Heart right ventricle (tissue), 16 donors: ENCODE measurements around the gene COPB1. TPM values are rescaled to one million over a fixed set of nuclear protein-coding genes. Genes with fewer than 3 reads are reported as not detected.

ENCODE experiments used
- ATAC-seq, 8 donors: fragments of 200-7000 bp; cut with Tn5 transposase; one replicate each; pipeline ENCODE4 v1.9.1; 2020; ENCODE audit warnings: mild to moderate bottlenecking in 8 of 8, moderate library complexity in 8 of 8, moderate number of reproducible peaks in 1 of 8
- DNase-seq, 2 donors: peaks; one replicate each; pipeline ENCODE4 v3.0.0-alpha.2; 2020
- H3K27ac ChIP-seq, 10 donors: fragments of 200-600 bp; sonication (generic) in 2 of 10; one replicate each; pipeline versions ENCODE4 v1.5.0 to v1.8.0; 2020 to 2022; ENCODE audit warnings: mild to moderate bottlenecking in 3 of 10
- H3K27me3 ChIP-seq, 7 donors: fragments of 200-600 bp; one replicate each; pipeline ENCODE4 v1.8.0; 2021 to 2022; ENCODE audit warnings: mild to moderate bottlenecking in 2 of 7
- H3K36me3 ChIP-seq, 9 donors: fragments of 200-600 bp; sonication (generic) in 1 of 9; one replicate each; pipeline versions ENCODE4 v1.5.0 to v1.8.0; 2020 to 2022; ENCODE audit warnings: mild to moderate bottlenecking in 2 of 9
- H3K4me1 ChIP-seq, 9 donors: fragments of 200-600 bp; sonication (generic) in 1 of 9; one replicate each; pipeline versions ENCODE4 v1.5.0 to v1.8.0; 2020 to 2022; ENCODE audit warnings: mild to moderate bottlenecking in 4 of 9
- H3K4me3 ChIP-seq, 10 donors: fragments of 200-600 bp; sonication (generic) in 2 of 10; one replicate each; pipeline versions ENCODE4 v1.5.0 to v1.8.0; 2020 to 2022; ENCODE audit warnings: mild to moderate bottlenecking in 7 of 10, moderate library complexity in 2 of 10
- H3K9me3 ChIP-seq, 11 donors: fragments of 200-600 bp in 10 of 11; sonication (generic) in 2 of 11; one replicate each; pipeline versions ENCODE4 v1.5.0 to v1.8.0; 2013 to 2022; ENCODE audit warnings: mild to moderate bottlenecking in 2 of 11, control low read depth in 1 of 11, moderate library complexity in 1 of 11
- WGBS, 2 donors: extraction: QIAGEN DNeasy Blood & Tissue Kit; methylation state at CpG; one replicate each; pipeline ENCODE4 v1.1.7; 2013; ENCODE audit warnings: inconsistent platforms in 1 of 2; 5-methylcytosine and 5-hydroxymethylcytosine counted together
- intact Hi-C, 10 donors: fragments of 100-400 bp; cut with DNase I; formaldehyde crosslinking; loops; one replicate each; pipeline versions ENCODE4 v1.11.1 to v1.14.2; 2022
- polyA plus RNA-seq, 2 donors: library from polyadenylated mRNA; stranded (reverse); fragments of 200-250 nt; gene quantifications; one replicate each; pipeline ENCODE4 v1.2.3, GENCODE V29; 2013
- total RNA-seq, 10 donors: library from RNA; stranded (reverse); fragmentation: NEBNext Ultra II Directional in 3 of 10; extraction: Animal tissue kit (Norgen Biotek cat#: 25700) in 3 of 10; gene quantifications; one replicate each; pipeline versions ENCODE4 v1.2.1 to v1.2.4, GENCODE V29; 2021 to 2023
- TF ChIP-seq, protein P1 (sequence below), 9 donors: fragments of 200-600 bp; sonication (generic) in 2 of 9; IDR thresholded peaks; one replicate each; pipeline versions ENCODE4 v1.5.0 to v1.8.0; 2021 to 2022; ENCODE audit warnings: antibody characterized with exemption in 9 of 9, mild to moderate bottlenecking in 5 of 9, moderate library complexity in 1 of 9
- donor health status: Arrhythmogenic right ventricular cardiomyopathy.
- donor health status: ischemic (EF 13 %, LVEDD 7.1; RV severe dilation, severe dysfunction).
- donor health status: healthy with polysubstance abuse.
- donor health status: DM: no; HTN: yes; CAD: no.
- donor health status: DM: no; HTN: no; CAD: no.
- donor health status: ischemic (EF 25% LVEDD 6.9; RV normal size, moderate dysfunction).
- donor health status: ischemic (EF 25% LVEDD 5.7; RV mildly dilated, moderate dysfunction).
- donor health status: healthy.
- donor health status: DM: yes; HTN: yes; CAD: no.
- donor health status: Ischemic cardiomyopathy.
- donor health status: ischemic (EF 35%, LVEDD 5.7; RV mildly dilated, moderate dysfunction).
- donor health status: nonischemic (EF 11% LVEDD 7.7; RV severe dilation, severe dysfunction).
- donor health status: DM: yes; HTN: yes; CAD: no.
- donor health status: PGD.
- donor health status: ischemic (EF 29% LVEDD 5.4; RV normal size, mild dysfunction).
- donor health status: nonischemic (EF 23%, LVEDD 6.1; RV moderate dilation, normal function).

The COPB1 gene
- total and polyA plus RNA-seq, 12 donors = 28.4 to 60.0 (median 47.9) TPM

DNA sequence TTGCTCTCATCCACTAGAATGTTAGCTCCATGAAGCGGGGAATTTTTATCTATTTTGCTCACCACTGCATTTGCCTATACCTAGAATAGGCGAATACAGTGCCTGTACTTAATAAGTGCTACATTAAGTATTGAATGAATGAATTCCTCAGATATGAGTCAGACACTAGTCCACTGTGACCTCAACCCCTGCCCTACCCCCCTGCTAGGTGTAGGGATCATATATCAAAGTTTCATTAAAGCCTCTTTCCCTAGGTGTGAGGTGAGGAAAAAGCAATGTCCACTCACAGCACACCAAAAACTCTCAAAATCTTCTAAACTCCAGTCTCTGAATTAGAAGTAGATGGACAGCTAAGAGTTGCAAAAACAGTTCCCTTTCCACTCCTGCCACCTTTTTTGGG lies 30.3 kb upstream of the COPB1 start:
- no peaks in the 10 kb centered on the region for H3K9me3 ChIP-seq
- no peak for DNase-seq
- ATAC-seq = no peak
- no peaks in the 10 kb centered on the region for H3K4me1 ChIP-seq
- intact Hi-C loops = loop anchor here in 5 of 10 donors (10.0 kb wide), 3 partner anchors 115 to 545 kb away; partner anchors contain the start of genes CALCB (in 3 of the 5) and PDE3B (in 1 of the 5)
- TF ChIP-seq, protein P1, sequence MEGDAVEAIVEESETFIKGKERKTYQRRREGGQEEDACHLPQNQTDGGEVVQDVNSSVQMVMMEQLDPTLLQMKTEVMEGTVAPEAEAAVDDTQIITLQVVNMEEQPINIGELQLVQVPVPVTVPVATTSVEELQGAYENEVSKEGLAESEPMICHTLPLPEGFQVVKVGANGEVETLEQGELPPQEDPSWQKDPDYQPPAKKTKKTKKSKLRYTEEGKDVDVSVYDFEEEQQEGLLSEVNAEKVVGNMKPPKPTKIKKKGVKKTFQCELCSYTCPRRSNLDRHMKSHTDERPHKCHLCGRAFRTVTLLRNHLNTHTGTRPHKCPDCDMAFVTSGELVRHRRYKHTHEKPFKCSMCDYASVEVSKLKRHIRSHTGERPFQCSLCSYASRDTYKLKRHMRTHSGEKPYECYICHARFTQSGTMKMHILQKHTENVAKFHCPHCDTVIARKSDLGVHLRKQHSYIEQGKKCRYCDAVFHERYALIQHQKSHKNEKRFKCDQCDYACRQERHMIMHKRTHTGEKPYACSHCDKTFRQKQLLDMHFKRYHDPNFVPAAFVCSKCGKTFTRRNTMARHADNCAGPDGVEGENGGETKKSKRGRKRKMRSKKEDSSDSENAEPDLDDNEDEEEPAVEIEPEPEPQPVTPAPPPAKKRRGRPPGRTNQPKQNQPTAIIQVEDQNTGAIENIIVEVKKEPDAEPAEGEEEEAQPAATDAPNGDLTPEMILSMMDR (IDR thresholded peaks at IDR 0.05) = no peak
- no peaks in the 10 kb centered on the region for H3K27me3 ChIP-seq
- no peak overlapping the region for H3K4me3 ChIP-seq
- H3K36me3 ChIP-seq = no peaks in the 10 kb centered on the region
- WGBS, 2 donors = 95 to 97% methylated on average over 2 of the region's 2 CpGs
- H3K27ac ChIP-seq = no peak overlapping the region

DNA sequence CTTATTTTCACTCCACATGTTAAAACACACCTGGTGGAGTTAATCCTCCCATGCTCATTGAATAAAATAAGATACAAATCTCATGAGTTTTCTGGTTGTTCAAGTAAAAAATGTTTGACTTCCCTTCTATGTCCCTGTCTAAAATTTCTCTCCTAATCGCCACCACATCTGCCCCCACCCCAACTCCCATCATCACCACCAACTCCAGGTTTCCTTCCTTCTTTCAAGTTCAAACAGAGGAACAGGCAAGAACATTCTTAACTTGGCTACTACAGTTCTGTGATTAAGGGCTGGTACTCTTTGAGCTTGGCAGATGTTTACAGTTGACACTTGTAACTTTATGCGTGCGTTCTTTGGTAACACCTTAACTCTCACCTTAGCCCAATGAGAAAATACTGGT lies 29.7 kb upstream of the COPB1 start:
- ATAC-seq = no peak
- Histone ChIP-seq H3K36me3 (no peaks in the 10 kb centered on the region), H3K4me1 (no peaks in the 10 kb centered on the region), H3K9me3 (no peaks in the 10 kb centered on the region), H3K27ac (no peak overlapping the region), H3K27me3 (no peaks in the 10 kb centered on the region), H3K4me3 (no peak overlapping the region)
- TF ChIP-seq, protein P1 (IDR thresholded peaks at IDR 0.05) = no peak
- no peak for DNase-seq
- intact Hi-C loops = no loop called here
- 85 to 92% methylated on average over 3 of the region's 3 CpGs for WGBS, 2 donors

DNA sequence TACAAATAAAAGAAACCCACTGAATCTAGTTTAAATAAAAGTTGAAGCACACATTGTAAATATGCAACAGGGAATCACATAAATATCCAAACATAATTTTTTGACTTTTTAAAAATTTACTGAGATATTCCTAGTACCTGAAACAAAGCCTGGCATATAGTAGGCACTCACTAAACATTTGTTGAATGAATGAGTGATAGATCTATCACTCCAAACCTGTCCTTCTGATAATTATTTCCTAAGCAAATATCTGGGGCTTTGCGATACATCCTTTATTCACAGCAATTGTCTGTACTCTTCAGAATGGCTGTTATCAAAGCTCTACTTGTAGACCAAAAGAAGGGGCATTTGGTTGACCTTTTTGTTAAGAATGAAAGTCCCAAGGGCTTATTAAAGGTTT lies 23.2 kb upstream of the COPB1 start:
- intact Hi-C loops = loop anchor here in 3 of 10 donors (5.0 kb wide), 1 partner anchor 370 kb away; the partner anchor contains the start of gene CYP2R1 (in 3 of the 3)
- TF ChIP-seq, protein P1 (IDR thresholded peaks at IDR 0.05) = no peak
- no peak for DNase-seq
- H3K4me3 ChIP-seq = no peak overlapping the region
- H3K9me3 ChIP-seq = no peaks in the 10 kb centered on the region
- H3K27ac ChIP-seq = no peak overlapping the region
- H3K27me3 ChIP-seq = no peaks in the 10 kb centered on the region
- ATAC-seq = no peak
- H3K36me3 ChIP-seq = peaks cover 0 to 11% (median 4%) of the 10 kb centered on the region in 9 donors
- peaks cover 0 to 25% (median 19%) of the 10 kb centered on the region in 9 donors for H3K4me1 ChIP-seq
- 100% methylated on average over 1 of the region's 1 CpG for WGBS, 2 donors

DNA sequence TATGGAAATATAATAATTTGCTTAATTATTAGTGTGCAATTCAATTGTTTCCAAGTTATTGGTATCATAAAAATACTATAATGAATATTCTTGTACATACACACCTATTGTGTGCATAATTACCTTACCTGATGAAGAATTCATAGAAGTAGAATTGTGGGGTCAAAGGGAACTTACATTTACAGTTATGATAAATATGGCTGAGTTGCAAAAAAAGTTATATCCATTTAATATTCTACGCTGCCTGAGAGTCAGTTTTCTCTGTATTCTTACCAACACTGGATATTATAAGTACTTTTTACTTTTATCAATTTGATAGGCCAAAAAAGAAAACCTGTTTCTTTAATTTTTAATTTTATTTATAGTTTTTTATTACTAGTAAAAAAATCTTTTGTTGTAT lies 22.6 kb upstream of the COPB1 start:
- DNase-seq = no peak
- intact Hi-C loops = loop anchor here in 3 of 10 donors (5.0 kb wide), 1 partner anchor 370 kb away; the partner anchor contains the start of gene CYP2R1 (in 3 of the 3)
- Histone ChIP-seq H3K9me3 (no peaks in the 10 kb centered on the region), H3K27ac (no peak overlapping the region), H3K27me3 (no peaks in the 10 kb centered on the region), H3K4me3 (no peak overlapping the region), H3K36me3 (peaks cover 0 to 17% (median 8%) of the 10 kb centered on the region in 9 donors), H3K4me1 (peaks cover 0 to 29% (median 19%) of the 10 kb centered on the region in 9 donors)
- ATAC-seq = no peak
- TF ChIP-seq, protein P1 (IDR thresholded peaks at IDR 0.05) = no peak
- WGBS, 2 donors = 98 to 100% methylated on average over 1 of the region's 1 CpG
